Peyer's patch (tissue), 4 donors: ENCODE data around the gene LRCH3.

Experiments
- CTCF ChIP-seq, 6 experiments: fragments of 450-650 bp in 4 of 6; fragments of 200-600 bp in 2 of 6; sonication (generic) in 1 of 6; IDR thresholded peaks; one replicate each; pipeline ENCODE4 v1.5.1; 2017 to 2019; ENCODE audit warnings: antibody characterized with exemption in 6 of 6, mild to moderate bottlenecking in 3 of 6, moderate library complexity in 1 of 6
- POLR2A ChIP-seq, 2 donors: fragments of 450-650 bp; IDR thresholded peaks; one replicate each; pipeline ENCODE4 v1.5.1; 2017; ENCODE audit warnings: antibody characterized with exemption in 2 of 2, mild to moderate bottlenecking in 2 of 2, moderate library complexity in 2 of 2

DNA sequence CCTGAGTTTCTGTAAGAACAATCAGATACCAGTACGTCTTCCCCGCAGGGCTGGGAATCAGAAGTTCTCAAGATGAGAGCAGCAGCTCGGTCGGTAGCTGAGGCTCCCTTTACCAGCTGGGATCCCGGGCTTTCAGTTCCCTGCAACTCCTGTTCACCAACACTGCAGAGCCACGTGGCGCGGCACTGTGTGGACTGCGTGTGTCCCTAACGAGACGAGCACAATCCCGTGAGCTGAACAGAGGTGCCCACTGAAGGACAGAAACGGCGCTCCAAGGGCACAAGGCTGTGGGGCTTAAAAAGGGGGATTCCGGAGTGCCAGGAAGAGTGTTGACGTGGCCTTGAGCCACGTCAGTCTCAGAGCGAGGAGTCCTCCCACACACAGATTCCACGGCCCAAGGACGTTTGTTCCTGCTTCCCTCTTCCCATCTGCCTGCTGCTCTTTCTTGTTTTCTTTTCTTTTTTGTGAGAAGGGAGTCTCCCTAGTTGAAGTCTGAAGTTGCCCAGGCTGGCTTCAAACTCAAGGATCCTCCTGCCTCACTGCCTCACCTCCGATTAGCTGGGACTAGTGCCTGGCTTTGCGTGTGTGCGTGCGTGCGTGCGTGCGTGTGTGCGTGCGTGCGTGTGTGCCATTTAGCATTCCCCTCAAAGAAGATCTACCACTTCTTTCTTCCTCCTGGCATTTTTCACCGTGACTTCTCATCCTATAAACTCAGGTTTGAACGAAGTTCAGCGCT is 121.9 kb downstream of the LRCH3 start:
- TF ChIP-seq POLR2A (IDR thresholded peaks at IDR 0.05), result no peak
- TF ChIP-seq CTCF (IDR thresholded peaks at IDR 0.05), result no peak
